Activated CD8-positive, alpha-beta memory T cell treated with anti-CD3 and anti-CD28 coated beads for 1 hour (primary cell): ENCODE measurements around the gene NUTM1.
A peak's percentile ranks its signal among the peaks of the same experiment; 100 is the strongest.
"Not testable (repeated sequence)": the region's sequence is repeated elsewhere in the genome, so short reads cannot be mapped to it uniquely, and the experiment has no call there.

Source experiments
- DNase-seq, 2 donors: peaks; one replicate each; pipeline ENCODE4 v3.0.0-alpha.2; 2020; ENCODE audit warnings: low read depth in 1 of 2; ENCODE audit errors: extremely low read depth in 1 of 2

Gene NUTM1

DNA sequence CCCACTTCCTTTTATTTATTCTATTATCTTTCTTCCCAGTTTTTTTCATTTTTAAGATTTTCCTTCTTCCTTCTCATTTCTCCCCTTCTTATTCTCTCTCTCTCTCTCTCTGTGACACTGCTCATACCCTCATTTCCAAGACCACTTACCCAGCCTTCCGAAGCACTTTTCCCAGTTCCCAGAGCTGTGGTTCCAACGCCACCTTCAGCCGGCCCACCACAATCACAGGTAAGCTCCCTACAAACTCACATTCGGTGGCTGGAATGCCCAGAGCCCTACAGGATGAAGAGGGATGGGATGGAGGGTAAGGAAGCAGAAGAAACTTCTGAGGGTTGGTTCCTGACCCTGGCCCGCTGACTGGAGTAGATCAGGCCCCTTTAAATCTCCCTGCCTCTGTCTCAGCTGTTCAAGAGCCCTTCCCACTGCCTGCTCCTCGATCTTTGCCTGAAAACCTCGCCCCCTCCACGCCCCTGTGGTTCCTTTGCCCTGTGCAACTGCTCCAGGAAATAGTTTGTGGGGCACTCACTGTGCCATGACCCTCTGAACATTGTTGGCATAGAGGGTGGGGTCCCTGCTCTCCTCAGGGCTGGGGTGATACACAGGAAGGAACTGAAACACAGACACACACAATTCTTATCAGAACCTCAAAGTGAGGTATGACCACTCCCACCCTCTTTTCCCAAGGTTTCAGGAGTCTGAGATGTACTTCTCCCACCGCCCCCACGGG is 19.1 kb downstream of the NUTM1 start:
- no peak for DNase-seq

DNA sequence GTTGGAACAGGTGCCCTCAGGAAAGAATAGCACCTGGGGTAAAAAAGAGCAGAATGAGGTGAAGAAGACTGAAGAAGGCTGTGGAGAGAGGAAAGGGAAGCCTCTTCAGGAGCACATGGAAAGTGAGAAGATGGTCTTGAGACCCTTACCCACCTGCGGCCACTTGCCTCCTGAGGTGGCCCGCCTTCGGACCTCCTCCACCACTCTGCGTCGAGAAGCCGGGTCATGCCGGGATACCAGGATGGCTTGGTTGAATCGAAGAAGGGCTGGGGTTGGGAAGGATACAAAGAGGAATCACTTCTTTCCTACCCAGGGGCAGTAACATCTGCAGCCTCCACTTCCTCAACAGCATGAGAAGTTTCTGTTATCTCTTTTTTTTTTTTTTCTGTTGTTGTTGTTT is 20.9 kb downstream of the NUTM1 start:
- no peak for DNase-seq

DNA sequence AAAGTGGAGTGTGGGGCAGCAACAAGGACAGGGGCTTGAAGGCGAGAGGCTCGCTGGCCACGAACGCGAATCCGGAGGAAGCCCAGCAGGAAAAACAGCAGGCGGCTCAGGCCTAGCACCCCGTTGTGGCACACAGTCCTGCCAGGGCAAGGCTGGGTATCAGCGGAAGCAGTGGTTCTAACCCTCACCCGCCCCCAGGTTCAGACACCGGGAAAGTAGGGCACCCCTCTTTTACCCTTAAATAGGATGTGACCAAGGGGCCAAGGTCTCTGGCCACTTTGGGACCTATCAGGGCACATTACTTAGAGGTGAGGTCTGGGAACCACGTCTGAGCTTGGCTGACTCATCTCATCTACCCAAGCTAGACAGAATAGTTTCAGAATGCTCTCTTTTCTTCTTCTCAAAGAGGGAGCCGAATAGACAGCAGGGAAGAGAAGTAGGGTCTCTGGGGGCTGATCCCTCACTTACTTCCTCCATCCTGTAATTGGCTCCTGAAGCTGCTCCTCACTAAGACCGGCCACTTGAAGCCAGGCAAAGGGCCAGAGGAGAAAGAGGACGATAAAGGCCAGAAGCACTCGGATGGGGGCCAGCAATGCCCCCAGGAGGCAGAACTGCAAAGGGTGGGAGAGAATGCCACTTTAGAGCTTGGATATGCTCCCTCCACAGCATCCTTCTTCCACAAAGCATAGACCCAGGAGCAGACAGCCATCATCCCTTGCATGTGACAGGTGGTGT is 22.1 kb downstream of the NUTM1 start:
- DNase-seq = no peak

DNA sequence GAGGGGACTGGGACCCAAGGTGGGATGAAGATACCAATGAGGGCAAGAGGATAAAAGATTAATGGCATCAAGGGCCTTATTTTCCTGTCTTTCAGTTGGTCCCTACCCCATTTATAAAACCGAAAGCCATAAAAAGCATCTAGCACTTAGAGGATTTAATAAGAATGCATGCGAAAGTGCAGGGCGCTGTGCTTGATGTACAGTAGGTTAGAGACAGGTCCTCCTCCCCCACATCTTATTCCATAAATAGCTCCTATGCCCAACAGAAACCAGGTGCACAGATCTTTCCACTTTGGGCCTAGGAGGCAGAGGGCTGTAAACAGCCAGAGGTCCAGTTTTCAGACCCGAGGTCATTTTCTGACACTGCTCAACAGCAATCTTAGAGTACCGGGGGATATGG is 22.7 kb downstream of the NUTM1 start:
- DNase-seq = no peak

DNA sequence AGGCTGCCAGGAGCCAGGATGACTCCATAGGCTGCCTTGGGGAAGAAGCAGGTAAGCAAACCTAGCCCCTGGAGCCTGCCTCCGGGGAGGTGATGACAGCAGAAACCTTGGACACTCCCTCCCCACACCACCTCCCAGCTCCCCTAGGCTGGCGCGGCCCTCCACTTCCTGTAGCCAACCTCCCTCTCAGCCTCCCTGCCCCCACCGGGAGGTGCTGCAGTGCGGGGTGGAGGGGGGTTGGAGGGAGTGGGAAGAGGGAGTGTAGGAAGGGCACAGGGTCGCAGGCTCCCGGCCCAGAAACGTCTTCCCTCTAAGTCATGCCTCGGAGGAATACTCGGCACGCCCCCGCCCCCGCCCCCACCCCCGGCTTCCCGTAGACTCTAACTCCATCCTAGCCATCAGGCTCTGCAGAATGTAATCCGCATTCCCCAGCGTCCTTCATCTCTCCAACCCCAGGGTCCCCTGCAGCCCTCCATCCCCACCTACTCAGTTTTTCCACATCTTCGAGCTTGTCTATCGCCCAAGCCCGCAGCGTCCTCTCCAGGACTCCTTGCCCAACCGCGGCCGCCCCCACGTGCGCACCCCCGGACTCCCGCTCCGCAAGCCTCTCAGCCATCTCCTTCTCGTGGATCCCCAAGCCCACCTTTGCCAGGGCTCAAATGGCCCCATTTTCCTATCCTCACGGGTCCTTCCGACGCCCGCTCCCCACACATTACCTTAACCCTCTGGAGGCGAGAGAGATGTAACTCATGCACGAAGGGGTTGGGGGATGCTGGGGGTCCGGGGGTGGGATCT is 23.4 kb downstream of the NUTM1 start:
- no peak for DNase-seq

DNA sequence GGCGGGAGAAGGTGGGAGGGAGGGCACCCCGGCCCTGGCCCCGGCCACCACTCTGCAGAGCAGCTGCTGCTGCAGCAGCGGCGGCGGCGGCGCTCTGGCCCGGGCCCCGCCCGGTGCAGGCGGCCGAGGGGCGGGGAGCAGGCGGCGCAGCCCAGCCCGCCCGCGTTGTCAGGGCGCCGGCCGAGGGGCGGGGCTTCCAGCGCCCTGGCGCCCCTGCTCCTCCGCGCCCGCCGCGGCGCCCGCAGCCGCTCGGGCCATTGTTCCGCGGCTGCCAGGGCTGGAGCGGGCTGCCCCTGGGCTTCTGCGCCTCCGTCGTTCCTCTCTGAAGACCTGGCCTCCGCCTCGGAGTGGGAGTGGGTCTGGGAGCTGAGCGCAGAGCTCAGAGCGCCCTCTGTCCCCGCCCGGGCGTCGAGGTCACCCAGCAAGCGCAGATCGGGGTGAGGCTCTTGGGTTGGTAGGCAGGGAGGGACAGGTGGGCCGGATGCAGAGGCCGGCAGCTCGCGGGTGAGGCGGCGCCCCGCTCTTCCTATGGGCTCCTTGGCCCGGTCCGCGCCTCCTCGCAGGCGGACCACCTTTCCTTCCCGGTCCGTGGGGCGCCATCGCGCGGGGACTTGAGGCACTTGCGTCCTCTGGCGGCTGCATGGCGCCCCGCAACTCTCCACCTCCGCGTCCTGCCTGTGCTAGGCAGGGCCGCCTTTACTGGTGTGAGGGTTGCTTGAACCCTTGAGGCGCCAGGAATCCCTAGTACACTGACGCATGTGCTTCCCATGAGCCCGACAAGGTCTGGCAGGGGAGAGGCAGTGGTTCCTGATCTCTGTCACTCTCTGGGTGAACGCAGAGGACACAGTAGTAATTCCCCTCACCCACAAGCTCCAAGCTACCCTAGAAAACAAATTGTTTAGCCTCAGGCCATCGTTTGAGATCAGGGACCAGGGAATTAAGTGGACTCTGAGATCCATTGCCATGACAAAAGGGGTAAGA is 24.3 kb downstream of the NUTM1 start, which contains the start of gene LPCAT4:
TSS of gene LPCAT4 (minus strand) at position 96 of the 981 bp plus-strand sequence. CDS start 96 bp downstream, outside the sequence.
- DNase-seq = peak; percentile 74 to 83

DNA sequence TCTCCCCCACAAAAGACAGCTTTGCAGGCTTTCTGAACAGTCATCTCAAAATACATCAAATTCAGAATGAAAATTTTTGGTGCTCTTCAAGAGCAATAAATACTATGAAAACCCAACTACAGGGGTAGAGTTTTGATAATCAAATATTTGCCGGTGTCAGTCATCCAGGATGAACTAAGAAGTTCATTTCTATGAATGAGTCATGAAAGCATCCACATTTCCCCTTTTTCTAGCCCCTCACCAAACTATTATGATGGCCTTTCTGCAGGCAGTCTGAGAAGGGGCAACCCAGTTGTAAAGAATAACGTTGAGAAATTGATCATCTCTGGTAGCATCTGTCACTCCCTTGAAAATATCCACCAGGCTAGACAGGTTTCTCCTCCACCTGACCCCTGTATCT is 27.0 kb downstream of the NUTM1 start:
- no peak for DNase-seq

DNA sequence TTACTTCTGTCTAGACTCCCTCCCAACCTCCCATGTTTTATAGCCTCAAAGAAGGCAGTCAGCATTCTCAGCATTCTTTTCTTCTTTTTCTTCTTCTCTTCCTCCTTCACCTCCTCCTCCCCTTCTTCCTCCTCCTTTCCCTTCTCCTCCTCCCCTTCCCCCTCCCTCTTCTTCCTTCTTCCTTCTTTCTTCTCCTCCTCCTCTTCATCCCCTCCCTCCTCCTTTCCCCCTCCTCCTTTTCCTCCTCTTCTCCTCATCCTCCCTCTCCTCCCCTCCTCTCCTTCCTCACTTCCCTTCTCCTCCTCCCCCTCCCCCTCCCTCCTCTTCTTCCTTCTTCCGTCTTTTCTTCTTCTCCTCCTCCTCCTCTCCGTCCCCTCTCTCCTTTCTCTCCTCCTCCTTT is 27.5 kb downstream of the NUTM1 start:
- no peak for DNase-seq

DNA sequence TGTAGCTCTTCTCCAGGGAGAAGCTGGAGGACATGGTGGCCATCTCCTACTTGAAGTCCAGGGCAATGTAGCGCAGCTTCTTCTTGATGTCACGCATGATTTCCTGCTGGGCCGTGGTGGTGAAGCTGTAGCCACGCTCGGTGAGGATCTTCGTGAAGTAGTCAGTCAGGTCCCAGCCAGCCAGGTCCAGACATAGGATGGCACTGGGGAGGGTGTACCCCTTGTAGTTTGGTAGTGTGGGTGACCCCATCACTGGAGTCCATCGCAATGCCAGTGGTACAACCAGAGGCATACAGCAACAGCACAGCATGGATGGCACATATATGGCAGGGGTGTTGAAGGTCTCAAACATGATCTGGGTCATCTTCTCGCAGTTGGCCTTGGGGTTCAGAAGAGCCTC is 30.8 kb downstream of the NUTM1 start:
- no peak for DNase-seq

DNA sequence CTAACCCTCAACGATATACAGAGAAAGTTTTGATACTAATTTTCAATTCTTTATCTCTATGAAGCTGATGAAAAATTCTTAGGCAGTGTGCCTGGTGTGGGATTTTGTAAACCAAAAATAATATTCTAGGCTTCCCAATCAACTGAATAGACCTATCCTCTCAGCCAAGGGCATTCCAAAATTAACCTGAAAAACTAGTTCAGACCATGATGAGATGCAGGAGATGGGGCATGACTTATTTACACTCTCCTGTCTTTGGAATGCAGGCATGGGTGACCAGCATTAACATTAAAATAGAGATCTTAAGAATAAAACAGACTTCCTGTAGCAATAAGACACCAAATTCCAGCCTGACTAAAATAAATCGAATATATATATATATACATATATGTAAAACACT is 31.7 kb downstream of the NUTM1 start:
- DNase-seq = no peak

DNA sequence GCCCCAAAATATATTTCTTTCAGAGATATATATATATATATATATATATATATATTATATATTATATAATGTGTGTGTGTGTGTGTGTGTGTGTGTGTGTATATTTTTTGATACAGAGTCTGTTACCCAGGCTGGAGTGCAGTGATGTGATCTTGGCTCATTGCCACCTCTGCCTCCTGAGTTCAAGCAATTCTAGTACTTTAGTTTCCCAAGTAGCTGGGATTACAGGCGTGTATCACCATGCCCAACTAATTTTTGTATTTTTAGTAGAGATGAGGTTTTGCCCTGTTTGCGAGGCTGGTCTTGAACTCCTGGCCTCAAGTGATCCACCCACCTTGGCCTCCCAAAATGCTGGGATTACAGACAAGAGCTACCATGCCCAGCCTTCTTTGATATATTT is 32.4 kb downstream of the NUTM1 start:
- DNase-seq = not testable (repeated sequence)

DNA sequence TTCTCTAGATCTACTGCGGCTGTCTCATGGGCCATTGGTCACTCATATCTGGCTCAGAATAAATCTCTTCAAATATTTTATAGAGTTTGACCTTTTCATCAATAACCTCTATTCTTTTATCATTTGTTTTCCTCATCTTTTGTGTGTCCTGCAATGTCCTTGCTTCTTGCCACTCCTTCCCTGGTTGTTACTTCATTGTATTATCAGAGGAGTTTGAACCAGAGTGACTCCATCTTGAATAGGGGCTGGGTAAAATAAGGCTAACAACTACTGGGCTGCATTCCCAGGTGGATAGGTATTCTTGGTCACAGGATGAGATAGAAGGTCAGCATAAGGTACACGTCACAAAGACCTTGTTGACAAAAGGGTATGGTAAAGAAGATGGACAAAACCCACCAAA is 33.7 kb downstream of the NUTM1 start:
- no peak for DNase-seq

DNA sequence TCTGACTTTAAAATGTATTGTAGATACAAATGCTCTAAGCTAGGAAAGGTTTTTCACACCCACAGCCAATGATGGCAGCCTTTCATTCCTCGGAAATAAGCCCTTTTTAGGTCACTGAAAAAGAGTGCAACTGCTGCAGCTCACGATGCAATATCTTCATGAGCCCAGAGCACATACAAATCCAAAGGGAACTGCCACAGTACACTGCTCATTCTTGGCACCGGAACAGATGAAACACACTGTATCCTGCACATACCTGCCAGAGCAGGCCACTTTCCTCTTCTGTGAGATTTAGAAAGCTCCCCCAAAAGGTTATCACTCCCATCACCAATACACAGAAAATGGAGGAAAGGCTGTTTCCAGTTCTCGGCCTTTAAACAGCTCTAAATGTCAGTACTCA is 37.4 kb downstream of the NUTM1 start:
- DNase-seq = not testable (repeated sequence)

DNA sequence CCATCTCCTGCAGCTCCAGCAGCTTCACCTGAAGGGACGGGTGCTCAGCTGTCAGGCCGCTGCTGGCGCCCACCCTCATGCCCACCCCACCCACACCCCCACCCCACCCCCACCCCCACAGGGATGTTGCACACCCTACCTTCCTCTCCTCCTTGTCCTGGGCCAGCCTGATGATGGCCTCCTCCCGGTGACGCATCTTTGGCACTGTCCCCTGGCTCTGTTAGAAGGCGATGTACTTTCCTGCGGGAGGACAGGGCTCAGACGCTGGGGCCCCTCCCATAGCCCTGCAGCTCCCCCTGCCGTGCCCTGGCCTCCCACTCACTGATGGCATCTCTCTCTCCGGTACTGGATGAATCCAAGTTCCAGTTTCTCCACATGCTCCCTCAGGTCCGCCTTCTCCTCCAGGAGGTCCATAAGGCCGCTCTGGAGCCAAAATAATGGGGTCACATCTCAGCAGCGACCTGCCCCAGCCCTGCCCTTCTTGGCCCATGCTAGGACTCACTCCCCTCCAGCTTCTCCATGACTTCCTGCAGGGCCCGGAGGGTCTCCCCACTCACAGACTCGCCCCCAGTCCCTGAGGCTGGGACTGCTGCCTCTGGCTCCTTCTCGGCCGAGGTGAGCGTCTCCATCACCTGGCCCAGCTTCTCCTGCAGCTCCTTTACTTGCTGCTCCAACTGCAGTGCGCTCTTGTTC is 38.9 kb downstream of the NUTM1 start:
- not testable (repeated sequence) for DNase-seq

DNA sequence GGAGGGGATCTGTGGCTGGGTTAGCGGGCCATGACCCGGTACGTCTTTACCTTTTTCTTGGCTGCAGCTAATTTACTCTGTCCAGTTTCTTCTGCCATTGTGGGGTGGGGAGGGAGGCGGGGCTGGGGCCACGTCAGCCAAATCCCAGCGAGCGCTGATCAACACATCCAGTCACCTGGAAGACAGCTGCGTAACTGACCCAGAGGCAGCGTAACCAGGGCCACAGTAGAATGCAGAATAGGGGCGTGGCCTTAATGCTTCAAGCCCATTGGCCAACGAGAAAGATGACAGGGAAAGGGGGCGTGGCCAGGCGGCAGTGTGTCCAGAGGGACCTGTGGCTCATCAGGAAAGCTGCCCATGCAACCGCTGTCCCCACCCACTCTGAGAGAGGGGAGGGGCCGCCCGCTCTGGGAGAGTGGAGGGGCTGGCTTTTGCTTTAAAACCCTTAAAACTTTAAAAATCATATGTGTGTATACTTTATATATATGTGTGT is 46.5 kb downstream of the NUTM1 start:
- DNase-seq = not testable (repeated sequence)

DNA sequence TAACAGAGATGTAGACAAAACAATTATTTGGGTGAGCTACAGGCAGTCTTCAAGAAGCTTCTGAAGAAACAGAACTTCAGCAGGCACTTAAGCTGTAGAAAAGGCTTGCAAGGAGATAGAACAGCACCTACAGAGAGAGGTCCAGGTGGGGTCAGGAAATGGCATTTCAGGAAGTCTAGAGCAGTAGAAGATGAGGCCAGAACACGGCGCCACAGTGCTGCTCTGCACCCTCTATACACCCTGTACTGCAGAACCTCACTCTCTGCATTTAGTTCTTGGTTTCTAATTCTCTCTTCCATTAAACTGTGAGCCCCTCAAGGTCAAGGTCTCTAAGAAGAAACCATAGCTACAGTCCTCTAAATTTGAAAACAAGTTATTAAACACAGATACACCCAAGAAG is 49.9 kb downstream of the NUTM1 start:
- DNase-seq = not testable (repeated sequence)

DNA sequence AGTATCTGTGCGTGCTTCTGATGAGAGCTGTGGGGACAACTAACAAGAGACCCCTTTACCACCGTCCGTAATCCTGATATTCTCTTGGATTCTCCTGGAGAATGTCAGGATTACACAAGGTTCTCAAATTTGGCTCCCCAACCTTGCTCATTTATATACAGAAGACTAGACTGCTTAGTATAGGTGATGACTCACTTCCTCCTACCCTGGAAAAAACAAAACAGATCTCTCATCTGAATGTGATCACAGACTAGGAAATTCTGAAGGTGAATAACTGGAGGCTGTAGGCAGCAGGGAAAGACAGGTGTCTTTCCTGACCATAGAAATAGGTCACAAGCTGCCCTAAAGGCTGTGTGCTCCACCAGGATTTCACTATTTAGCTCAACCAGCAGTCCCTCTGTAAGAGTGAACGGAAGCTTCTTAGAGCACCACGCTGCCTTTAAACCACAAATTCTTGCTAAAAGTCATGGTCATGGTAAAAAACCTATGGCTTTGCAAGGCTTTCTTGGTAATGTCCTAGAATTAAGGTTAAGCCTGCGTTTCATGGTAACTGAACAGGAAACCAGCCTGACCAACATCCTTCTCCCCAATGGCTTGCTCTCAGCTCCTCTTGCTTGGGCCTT is 54.6 kb downstream of the NUTM1 start:
- DNase-seq = not testable (repeated sequence)

DNA sequence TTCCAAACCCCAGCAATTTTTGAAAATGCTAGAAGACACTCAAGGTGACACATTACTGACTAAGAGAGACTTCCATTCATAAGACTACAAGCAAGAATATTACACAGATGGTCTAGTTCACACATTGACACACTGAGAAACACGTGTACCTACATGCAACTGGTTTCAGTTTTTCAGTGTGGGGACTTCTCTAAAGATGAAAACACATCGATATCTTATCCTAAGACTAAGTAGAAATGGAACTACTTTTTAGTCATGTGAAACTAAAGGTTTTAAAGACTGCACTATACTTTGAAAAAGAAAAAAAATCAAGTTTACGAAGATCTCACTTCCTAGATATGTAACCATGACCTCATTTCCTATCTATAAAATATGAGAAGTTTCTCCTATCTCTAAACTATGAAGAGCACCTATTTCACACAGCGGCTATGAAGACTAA is 60.1 kb downstream of the NUTM1 start:
- not testable (repeated sequence) for DNase-seq

DNA sequence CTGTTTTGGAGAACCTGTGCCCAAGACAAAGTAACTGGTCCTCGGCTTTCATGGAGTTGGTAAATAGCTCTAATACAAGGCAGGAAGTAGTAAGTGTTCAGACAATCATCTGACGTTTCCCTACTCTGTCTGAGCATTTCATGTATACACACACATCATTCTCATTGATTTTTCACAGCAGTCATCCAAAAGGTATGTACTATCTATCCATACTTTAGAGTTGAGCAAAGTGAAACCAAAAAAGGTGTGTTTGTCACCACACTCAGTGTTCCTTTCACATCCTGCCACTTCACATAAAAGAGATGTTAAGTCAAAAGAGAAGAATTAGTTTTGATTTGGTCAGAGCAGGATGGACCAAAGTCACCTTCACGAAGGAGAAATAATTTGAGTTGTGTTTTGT is 60.8 kb downstream of the NUTM1 start:
- not testable (repeated sequence) for DNase-seq
